GM12878 (cell line): ENCODE measurements around the gene KRT7. TPM values are rescaled to one million over a fixed set of nuclear protein-coding genes. Genes with fewer than 3 reads are reported as not detected.

Experiments
- ATAC-seq: fragments of 200-7000 bp; cut with Tn5 transposase; 3 replicates; pipeline ENCODE4 v1.9.1; 2020; ENCODE audit warnings: mild to moderate bottlenecking, moderate library complexity
- BruUV-seq: library from RNA; stranded (reverse); fragments of 400-500 nt; replicated peaks from 2 replicates; lab custom pipeline; 2021; lab: Mats Ljungman, UMichigan
- CTCF ChIA-PET: fragments of 300-600 bp; sonication (Branson Sonifier 250); formaldehyde crosslinking; extraction: SDS; loops from one replicate; lab custom pipeline; 2021; ENCODE audit warnings: inconsistent platforms; lab: Yijun Ruan, JAX
- POLR2A ChIA-PET: fragments of 350-600 bp; formaldehyde crosslinking; extraction: SDS; loops from one replicate; lab custom pipeline; 2021; ENCODE audit warnings: inconsistent platforms; lab: Charles Lee
- RAD21 ChIA-PET: fragments of 300-600 bp; sonication (Branson Sonifier 250); formaldehyde crosslinking; loops from one replicate; lab custom pipeline; 2023; ENCODE audit warnings: antibody characterized with exemption; ENCODE audit not compliant: unreplicated experiment; lab: Charles Lee
- SMC1A ChIA-PET: fragments of 300-600 bp; sonication (Branson Sonifier 250); formaldehyde crosslinking; loops from one replicate; lab custom pipeline; 2023; ENCODE audit not compliant: unreplicated experiment, uncharacterized antibody; lab: Charles Lee
- DNase-seq: peaks from one replicate; pipeline ENCODE4 v3.0.0-alpha.2; 2011; ENCODE audit warnings: low read depth, low spot score
- FAIRE-seq: peaks from 3 replicates; lab custom pipeline; 2011; peaks lifted over from hg19 to GRCh38; lab: Jason Lieb, UNC
- H2AFZ ChIP-seq: 2 replicates; pipeline ENCODE4 v1.6.0; 2011; ENCODE audit warnings: low read depth, low read length, control low read depth; ENCODE audit not compliant: control insufficient read depth
- H3K27ac ChIP-seq: 2 replicates; pipeline ENCODE4 v1.5.1; 2011; ENCODE audit warnings: control low read depth; ENCODE audit not compliant: control insufficient read depth, insufficient read depth
- H3K27me3 ChIP-seq, 2 experiments: replicated peaks in 1 of 2; 2 replicates each; pipeline versions ENCODE4 v1.6.0 to v1.6.1; 2011; ENCODE audit warnings: low read length in 1 of 2; ENCODE audit not compliant: control insufficient read depth in 2 of 2, insufficient read depth in 2 of 2
- H3K36me3 ChIP-seq, 2 experiments: 2 replicates each; pipeline ENCODE4 v1.5.1; 2011; ENCODE audit warnings: low read length in 1 of 2; ENCODE audit not compliant: control insufficient read depth in 2 of 2, insufficient read depth in 2 of 2
- H3K4me1 ChIP-seq: 2 replicates; pipeline ENCODE4 v1.6.1; 2011; ENCODE audit warnings: mild to moderate bottlenecking, low read length, moderate library complexity, mixed read lengths; ENCODE audit not compliant: control insufficient read depth, insufficient read depth
- H3K4me2 ChIP-seq: 2 replicates; pipeline ENCODE4 v1.6.0; 2011; ENCODE audit warnings: control low read depth; ENCODE audit not compliant: control insufficient read depth, insufficient read depth
- H3K4me3 ChIP-seq: fragments of 200-600 bp; sonication (generic); 2 replicates; pipeline ENCODE4 v1.5.1; 2016
- H3K79me2 ChIP-seq: 2 replicates; pipeline ENCODE4 v1.6.0; 2011; ENCODE audit warnings: low read length; ENCODE audit not compliant: control insufficient read depth, insufficient read depth
- H3K9ac ChIP-seq: 2 replicates; pipeline ENCODE4 v1.8.0; 2011; ENCODE audit warnings: low read length, control low read depth, mixed read lengths; ENCODE audit not compliant: control insufficient read depth, insufficient read depth
- H3K9me3 ChIP-seq: replicated peaks from 3 replicates; pipeline ENCODE4 v1.5.1; 2011; ENCODE audit warnings: mild to moderate bottlenecking, low read length; ENCODE audit not compliant: control insufficient read depth, insufficient read depth
- H4K20me1 ChIP-seq: 2 replicates; pipeline ENCODE4 v1.6.0; 2011; ENCODE audit not compliant: control insufficient read depth, insufficient read depth
- BMI1 ChIP-seq: fragments of 450-650 bp; IDR thresholded peaks from 2 replicates; pipeline ENCODE4 v1.6.1; 2016; ENCODE audit warnings: mild to moderate bottlenecking, moderate library complexity, borderline replicate concordance
- CHD2 ChIP-seq: IDR thresholded peaks from 2 replicates; pipeline ENCODE4 v1.6.1; 2011; ENCODE audit warnings: low read depth, low read length, improper control_type of control experiment, borderline replicate concordance
- HDAC6 ChIP-seq: fragments of 200-600 bp; sonication (generic); IDR thresholded peaks from one replicate; pipeline ENCODE4 v1.8.0; 2017; ENCODE audit warnings: antibody characterized with exemption; ENCODE audit not compliant: unreplicated experiment
- JUND ChIP-seq: IDR thresholded peaks from 2 replicates; pipeline ENCODE4 v1.6.1; 2012; ENCODE audit warnings: low read depth, mild to moderate bottlenecking, low read length, improper control_type of control experiment, moderate library complexity
- RELB ChIP-seq: fragments of 450-650 bp; IDR thresholded peaks from 2 replicates; pipeline ENCODE4 v1.6.1; 2017; ENCODE audit warnings: low read depth, mild to moderate bottlenecking, moderate library complexity
- SKIL ChIP-seq: fragments of 450-650 bp; IDR thresholded peaks from 2 replicates; pipeline ENCODE4 v1.6.1; 2017; ENCODE audit warnings: mild to moderate bottlenecking, low read depth, inconsistent platforms; ENCODE audit not compliant: poor library complexity, severe bottlenecking
- TAF1 ChIP-seq: IDR thresholded peaks from 2 replicates; pipeline ENCODE4 v1.6.1; 2011; ENCODE audit warnings: mild to moderate bottlenecking, low read depth, low read length, borderline replicate concordance
- WGBS: methylation state at CpG from one replicate; pipeline ENCODE4 v1.1.6; 2016; ENCODE audit warnings: low lambda C conversion rate; ENCODE audit not compliant: insufficient replicate concordance, insufficient coverage; ENCODE audit errors: missing lambda C conversion rate; 5-methylcytosine and 5-hydroxymethylcytosine counted together
- in situ Hi-C: fragments of 300-500 bp; cut with MboI; formaldehyde crosslinking; loops from 9 replicates; pipeline ENCODE4 v1.14.3; 2018; ENCODE audit warnings: mixed read lengths
- intact Hi-C: fragments of 100-400 bp; cut with micrococcal nuclease; formaldehyde crosslinking; loops from one replicate; pipeline ENCODE4 v1.14.2; 2022; ENCODE audit not compliant: unreplicated experiment
- polyA plus RNA-seq, 11 experiments: library from polyadenylated mRNA; depleted of rRNA in 4 of 11; unstranded in 6 of 11; stranded (reverse) in 5 of 11; fragments of >200 nt; fragmentation: Nextera tagmentation in 4 of 11; fragmentation: Illumina TruSeq in 1 of 11; extraction: Ambion mirVana in 4 of 11; extraction: Trizol in 1 of 11; gene quantifications; 1 replicate in 1 of 11; 2 replicates in 10 of 11; pipeline versions ENCODE4 v1.2.1 to v1.2.3, GENCODE V29; 2011 to 2016; ENCODE audit warnings: inconsistent platforms in 2 of 11, missing spikeins in 2 of 11, low read depth in 1 of 11
- total RNA-seq, 4 experiments: library from RNA; depleted of rRNA in 3 of 4; stranded (reverse); fragments of >200 nt in 3 of 4; fragmentation: Illumina TruSeq in 1 of 4; extraction: Trizol in 1 of 4; gene quantifications; 2 replicates each; pipeline versions ENCODE4 v1.2.1 to v1.2.3, GENCODE V29; 2013 to 2021

The KRT7 gene
- total and polyA plus RNA-seq, 10 of the 15 experiments (the other 5 are each of a cell fraction or from before 2014, with no cell fraction given), result 0.90 to 18.7 (median 4.8) TPM

- ChIA-PET RAD21 (no interaction called here), SMC1A (interaction anchor here (1.2 kb wide), 1 partner anchor 14 kb away, joined by 3 read pairs; no protein-coding TSS in a partner anchor), CTCF (no interaction called here), POLR2A (interaction anchor here (0.6 kb wide), 1 partner anchor 52 kb away, joined by 3 read pairs; no protein-coding TSS in a partner anchor)
- Histone ChIP-seq H3K4me3 (no peak overlapping the region), H3K27me3 (peaks cover 7 to 17% of the 10 kb centered on the region in 2 experiments; a peak in 3 of 4 replicates), H3K36me3 (no peaks in the 10 kb centered on the region), H3K9ac (no peak overlapping the region), H3K9me3 (no peaks in the 10 kb centered on the region), H3K4me2 (no peak overlapping the region), H3K27ac (no peak overlapping the region), H3K4me1 (no peaks in the 10 kb centered on the region), H3K79me2 (no peaks in the 10 kb centered on the region), H2AFZ (no peak overlapping the region), H4K20me1 (no peaks in the 10 kb centered on the region)
- WGBS, result 21% methylated on average over 16 of the region's 16 CpGs
- DNase-seq (no peak), FAIRE-seq (no peak), ATAC-seq (no peak)
- intact Hi-C loops (no loop called here), in situ Hi-C loops (no loop called here)
- TF ChIP-seq SKIL, result no peak
- TF ChIP-seq CHD2, result no peak
- TF ChIP-seq HDAC6, result no peak
- no peak for TF ChIP-seq TAF1
- TF ChIP-seq BMI1, result no peak
- TF ChIP-seq RELB, result no peak
- TF ChIP-seq JUND, result no peak
- no TSS peak for BruUV-seq
Observed at GRCh38 chr12:52231305-52232202, 1.5 kb upstream of the KRT7 start.
